Activated CD4-positive, alpha-beta T cell treated with anti-CD3 and anti-CD28 coated beads, Interleukin-2, amount 10 ng/mL, durations not matched to agents 7 days and 5 days (primary cell): ENCODE data around the gene DGAT2L6. TPM values are rescaled to one million over a fixed set of nuclear protein-coding genes. Genes with fewer than 3 reads are reported as not detected.

Experiments
- CTCF ChIA-PET: fragments of 350-600 bp; sonication (Branson Sonifier 250); formaldehyde crosslinking; loops from one replicate; lab custom pipeline; 2021; ENCODE audit warnings: antibody characterized with exemption; lab: Charles Lee
- POLR2A ChIA-PET: fragments of 350-600 bp; sonication (Branson Sonifier 250); formaldehyde crosslinking; loops from one replicate; lab custom pipeline; 2021; ENCODE audit warnings: antibody characterized with exemption; lab: Charles Lee
- DNase-seq: peaks from one replicate; pipeline ENCODE4 v3.0.0-alpha.2; 2020
- H3K27ac Mint-ChIP-seq: one replicate; pipeline ENCODE4 v1.8.0; 2021; ENCODE audit warnings: mild to moderate bottlenecking, moderate library complexity, mixed read lengths
- H3K27me3 Mint-ChIP-seq: one replicate; pipeline ENCODE4 v1.8.0; 2021; ENCODE audit warnings: mixed read lengths
- H3K36me3 Mint-ChIP-seq: one replicate; pipeline ENCODE4 v1.8.0; 2021; ENCODE audit warnings: low read depth, mixed read lengths
- H3K4me1 Mint-ChIP-seq: one replicate; pipeline ENCODE4 v1.8.0; 2021; ENCODE audit warnings: mixed read lengths
- H3K4me3 Mint-ChIP-seq: one replicate; pipeline ENCODE4 v1.8.0; 2021; ENCODE audit warnings: mild to moderate bottlenecking, moderate library complexity, mixed read lengths
- H3K9me3 Mint-ChIP-seq: one replicate; pipeline ENCODE4 v1.8.0; 2021; ENCODE audit warnings: mixed read lengths
- total RNA-seq, 2 experiments: library from RNA; stranded (reverse); gene quantifications; one replicate each; pipeline ENCODE4 v1.2.3, GENCODE V29; 2021

The DGAT2L6 gene
- total RNA-seq, 2 experiments from 2014 or later, result not detected

- POLR2A ChIA-PET, result no interaction called here
- no peak for DNase-seq
- no peak overlapping the region for H3K27ac Mint-ChIP-seq
- peaks cover 10% of the 10 kb centered on the region for H3K4me1 Mint-ChIP-seq
- peaks cover 20% of the 10 kb centered on the region for H3K36me3 Mint-ChIP-seq
- no peak overlapping the region for H3K4me3 Mint-ChIP-seq
- no peaks in the 10 kb centered on the region for H3K9me3 Mint-ChIP-seq
- CTCF ChIA-PET, result interaction anchor here (0.6 to 1.7 kb wide), 3 partner anchors 11 to 190 kb away, joined by 3 to 5 read pairs (median 4); no protein-coding TSS in a partner anchor
- H3K27me3 Mint-ChIP-seq, result no peaks in the 10 kb centered on the region
Measured at GRCh38 chrX:70168238-70169188, 8.8 kb upstream of the DGAT2L6 start.

GRCh38 chrX:70169281-70169680, 8.0 kb upstream of the DGAT2L6 start:
- H3K4me3 Mint-ChIP-seq, result no peak overlapping the region
- H3K9me3 Mint-ChIP-seq, result no peaks in the 10 kb centered on the region
- no peaks in the 10 kb centered on the region for H3K27me3 Mint-ChIP-seq
- peaks cover 10% of the 10 kb centered on the region for H3K4me1 Mint-ChIP-seq
- ChIA-PET POLR2A (no interaction called here), CTCF (interaction anchor here (1.7 kb wide), 1 partner anchor 10 kb away, joined by 5 read pairs; no protein-coding TSS in a partner anchor)
- H3K36me3 Mint-ChIP-seq, result peaks cover 17% of the 10 kb centered on the region
- H3K27ac Mint-ChIP-seq, result no peak overlapping the region
- DNase-seq, result no peak

DNA sequence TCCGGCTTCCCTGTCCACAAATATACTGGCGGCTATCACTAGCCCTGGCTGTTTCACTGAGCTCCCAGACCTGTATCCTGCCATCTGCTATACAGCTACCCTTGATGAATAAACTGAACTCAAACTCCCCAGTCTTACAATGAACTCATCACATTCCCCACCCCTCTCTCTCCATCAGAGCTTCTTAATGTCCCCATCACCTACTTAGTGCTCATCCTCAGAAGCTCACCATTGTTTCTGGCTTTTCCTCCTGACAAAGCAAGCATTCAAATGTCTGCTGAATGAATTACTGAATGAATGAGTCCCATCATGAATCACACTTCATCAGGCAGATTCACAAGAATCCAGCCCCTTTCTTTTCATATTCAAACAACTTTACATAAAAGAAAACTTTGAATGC, 5.7 kb upstream of the DGAT2L6 start:
- peaks cover 12% of the 10 kb centered on the region for H3K4me1 Mint-ChIP-seq
- peaks cover 6% of the 10 kb centered on the region for H3K36me3 Mint-ChIP-seq
- H3K27me3 Mint-ChIP-seq, result no peaks in the 10 kb centered on the region
- H3K27ac Mint-ChIP-seq, result no peak overlapping the region
- no peaks in the 10 kb centered on the region for H3K9me3 Mint-ChIP-seq
- ChIA-PET POLR2A (no interaction called here), CTCF (interaction anchor here (0.6 to 3.1 kb wide), 2 partner anchors 11 to 39 kb away, joined by 3 to 9 read pairs; no protein-coding TSS in a partner anchor)
- DNase-seq, result no peak
- no peak overlapping the region for H3K4me3 Mint-ChIP-seq

DNA sequence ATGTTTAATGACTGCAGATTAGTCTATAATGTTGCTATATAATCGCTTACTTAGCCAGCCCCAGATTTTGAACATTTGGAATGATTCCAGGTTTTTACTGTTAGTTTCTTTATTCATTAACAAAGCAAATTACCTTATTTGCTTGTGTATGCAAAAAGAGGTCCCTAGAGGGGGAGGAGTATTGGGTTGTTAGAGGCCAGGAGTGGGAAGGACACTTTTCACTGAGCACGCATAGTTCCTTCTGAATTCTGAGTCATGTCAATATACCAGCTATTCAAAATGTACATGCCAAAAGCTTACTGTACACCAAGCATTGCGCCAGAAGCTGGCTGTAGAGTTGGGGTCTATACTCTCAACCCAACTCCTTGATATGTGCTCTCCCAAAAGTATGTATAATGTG, 5.1 kb upstream of the DGAT2L6 start:
- Mint-ChIP-seq H3K27me3 (no peaks in the 10 kb centered on the region), H3K36me3 (peaks cover 2% of the 10 kb centered on the region), H3K4me1 (peaks cover 14% of the 10 kb centered on the region), H3K4me3 (no peak overlapping the region), H3K9me3 (no peaks in the 10 kb centered on the region), H3K27ac (no peak overlapping the region)
- ChIA-PET CTCF (interaction anchor here (3.1 kb wide), 1 partner anchor 11 kb away, joined by 9 read pairs; no protein-coding TSS in a partner anchor), POLR2A (no interaction called here)
- DNase-seq, result no peak

GRCh38 chrX:70172964-70173363, 4.3 kb upstream of the DGAT2L6 start:
- peaks cover 12% of the 10 kb centered on the region for H3K4me1 Mint-ChIP-seq
- no peaks in the 10 kb centered on the region for H3K36me3 Mint-ChIP-seq
- no peaks in the 10 kb centered on the region for H3K9me3 Mint-ChIP-seq
- CTCF ChIA-PET, result interaction anchor here (3.1 kb wide), 1 partner anchor 12 kb away, joined by 9 read pairs; no protein-coding TSS in a partner anchor
- no peak for DNase-seq
- H3K4me3 Mint-ChIP-seq, result no peak overlapping the region
- no peaks in the 10 kb centered on the region for H3K27me3 Mint-ChIP-seq
- H3K27ac Mint-ChIP-seq, result no peak overlapping the region
- POLR2A ChIA-PET, result no interaction called here

GRCh38 chrX:70174754-70175153, 2.5 kb upstream of the DGAT2L6 start:
- Mint-ChIP-seq H3K9me3 (no peaks in the 10 kb centered on the region), H3K27ac (peak overlapping the region; percentile 25), H3K27me3 (no peaks in the 10 kb centered on the region), H3K4me3 (no peak overlapping the region), H3K36me3 (no peaks in the 10 kb centered on the region), H3K4me1 (peaks cover 12% of the 10 kb centered on the region)
- DNase-seq, result no peak
- ChIA-PET CTCF (no interaction called here), POLR2A (no interaction called here)

- H3K27ac Mint-ChIP-seq, result no peak overlapping the region
- DNase-seq, result no peak
- no peak overlapping the region for H3K4me3 Mint-ChIP-seq
- no peaks in the 10 kb centered on the region for H3K36me3 Mint-ChIP-seq
- POLR2A ChIA-PET, result no interaction called here
- H3K4me1 Mint-ChIP-seq, result peaks cover 12% of the 10 kb centered on the region
- H3K27me3 Mint-ChIP-seq, result no peaks in the 10 kb centered on the region
- no peaks in the 10 kb centered on the region for H3K9me3 Mint-ChIP-seq
- CTCF ChIA-PET, result interaction anchor here (0.6 kb wide), 1 partner anchor 27 kb away, joined by 5 read pairs; no protein-coding TSS in a partner anchor
Measured at GRCh38 chrX:70175338-70175737, 1.9 kb upstream of the DGAT2L6 start.

- H3K9me3 Mint-ChIP-seq, result no peaks in the 10 kb centered on the region
- no peaks in the 10 kb centered on the region for H3K36me3 Mint-ChIP-seq
- POLR2A ChIA-PET, result no interaction called here
- no peak for DNase-seq
- no peaks in the 10 kb centered on the region for H3K4me1 Mint-ChIP-seq
- no peak overlapping the region for H3K4me3 Mint-ChIP-seq
- no peak overlapping the region for H3K27ac Mint-ChIP-seq
- peaks cover 6% of the 10 kb centered on the region for H3K27me3 Mint-ChIP-seq
- CTCF ChIA-PET, result no interaction called here
Measured at GRCh38 chrX:70183091-70183490, 5.8 kb downstream of the DGAT2L6 start.

GRCh38 chrX:70190225-70190624, 12.9 kb downstream of the DGAT2L6 start:
- DNase-seq, result no peak
- no peaks in the 10 kb centered on the region for H3K9me3 Mint-ChIP-seq
- no peaks in the 10 kb centered on the region for H3K36me3 Mint-ChIP-seq
- CTCF ChIA-PET, result no interaction called here
- POLR2A ChIA-PET, result no interaction called here
- H3K27me3 Mint-ChIP-seq, result peaks cover 9% of the 10 kb centered on the region
- no peak overlapping the region for H3K27ac Mint-ChIP-seq
- H3K4me3 Mint-ChIP-seq, result no peak overlapping the region
- no peaks in the 10 kb centered on the region for H3K4me1 Mint-ChIP-seq

- no peaks in the 10 kb centered on the region for H3K36me3 Mint-ChIP-seq
- no peak overlapping the region for H3K27ac Mint-ChIP-seq
- CTCF ChIA-PET, result interaction anchor here (1.1 kb wide), 1 partner anchor 13 kb away, joined by 3 read pairs; no protein-coding TSS in a partner anchor
- POLR2A ChIA-PET, result no interaction called here
- H3K27me3 Mint-ChIP-seq, result peaks cover 10% of the 10 kb centered on the region
- H3K4me1 Mint-ChIP-seq, result peaks cover 4% of the 10 kb centered on the region
- no peak overlapping the region for H3K4me3 Mint-ChIP-seq
- DNase-seq, result peak; percentile 67
- H3K9me3 Mint-ChIP-seq, result no peaks in the 10 kb centered on the region
Measured at GRCh38 chrX:70196961-70197720, 19.9 kb downstream of the DGAT2L6 start.

DNA sequence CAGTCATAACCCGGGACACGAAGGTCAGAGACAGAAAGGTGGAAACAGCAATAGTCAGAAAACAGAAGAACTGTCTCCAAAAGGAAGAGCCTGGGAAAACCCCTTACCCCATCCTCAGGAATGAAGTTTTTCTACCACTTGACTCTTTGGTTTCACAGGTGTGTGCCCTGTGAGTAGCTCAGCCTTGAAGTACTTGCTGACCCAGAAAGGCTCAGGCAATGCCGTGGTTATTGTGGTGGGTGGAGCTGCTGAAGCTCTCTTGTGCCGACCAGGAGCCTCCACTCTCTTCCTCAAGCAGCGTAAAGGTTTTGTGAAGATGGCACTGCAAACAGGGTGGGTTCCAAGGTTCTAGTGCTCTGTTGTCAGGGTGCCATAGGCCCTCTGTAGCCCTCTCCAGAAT, 24.4 kb downstream of the DGAT2L6 start:
- ChIA-PET POLR2A (no interaction called here), CTCF (no interaction called here)
- Mint-ChIP-seq H3K27me3 (peaks cover 2% of the 10 kb centered on the region), H3K4me1 (peaks cover 4% of the 10 kb centered on the region), H3K36me3 (no peaks in the 10 kb centered on the region), H3K4me3 (no peak overlapping the region), H3K27ac (no peak overlapping the region), H3K9me3 (no peaks in the 10 kb centered on the region)
- no peak for DNase-seq

- Mint-ChIP-seq H3K36me3 (no peaks in the 10 kb centered on the region), H3K9me3 (no peaks in the 10 kb centered on the region), H3K27ac (no peak overlapping the region), H3K4me3 (no peak overlapping the region), H3K4me1 (no peaks in the 10 kb centered on the region), H3K27me3 (peaks cover 7% of the 10 kb centered on the region)
- CTCF ChIA-PET, result interaction anchor here (0.6 kb wide), 1 partner anchor 54 kb away, joined by 4 read pairs; no protein-coding TSS in a partner anchor
- POLR2A ChIA-PET, result no interaction called here
- DNase-seq, result no peak
Measured at GRCh38 chrX:70208479-70208878, 31.2 kb downstream of the DGAT2L6 start.
